Ascending aorta (tissue), 2 donors: ENCODE measurements around the gene MTARC2. TPM values are rescaled to one million over a fixed set of nuclear protein-coding genes. Genes with fewer than 3 reads are reported as not detected.
A peak's percentile ranks its signal among the peaks of the same experiment; 100 is the strongest.

Experiments used
- DNase-seq, 2 donors: peaks; one replicate each; pipeline ENCODE4 v3.0.0-alpha.2; 2019; ENCODE audit warnings: low spot score in 2 of 2
- H3K27ac ChIP-seq, 2 donors: fragments of 200-600 bp; sonication (generic); one replicate each; pipeline ENCODE4 v1.5.1; 2016 to 2017; ENCODE audit warnings: mild to moderate bottlenecking in 1 of 2
- H3K27me3 ChIP-seq: fragments of 200-600 bp; sonication (generic); one replicate; pipeline ENCODE4 v1.5.1; 2017
- H3K36me3 ChIP-seq, 2 donors: fragments of 200-600 bp; sonication (generic); one replicate each; pipeline ENCODE4 v1.5.1; 2016
- H3K4me1 ChIP-seq, 2 donors: fragments of 200-600 bp; sonication (generic); one replicate each; pipeline ENCODE4 v1.5.1; 2016 to 2017; ENCODE audit warnings: mild to moderate bottlenecking in 1 of 2
- H3K4me3 ChIP-seq, 2 donors: fragments of 200-600 bp; sonication (generic); one replicate each; pipeline ENCODE4 v1.5.1; 2016 to 2017; ENCODE audit warnings: mild to moderate bottlenecking in 1 of 2
- H3K9me3 ChIP-seq, 2 donors: fragments of 200-600 bp; sonication (generic); one replicate each; pipeline ENCODE4 v1.5.1; 2016
- intact Hi-C: fragments of 100-400 bp; cut with DNase I; formaldehyde crosslinking; loops from one replicate; pipeline ENCODE4 v1.15.1; 2023
- total RNA-seq: library from RNA; depleted of rRNA; stranded (reverse); fragments of >200 nt; gene quantifications from one replicate; pipeline ENCODE4 v1.1.0, GENCODE V29; 2016
- TF ChIP-seq, protein P1 (sequence below), 3 experiments: fragments of 200-600 bp in 2 of 3; fragments of 450-650 bp in 1 of 3; sonication (generic) in 2 of 3; IDR thresholded peaks; one replicate each; pipeline ENCODE4 v1.5.1; 2016 to 2019; ENCODE audit warnings: antibody characterized with exemption in 3 of 3, mild to moderate bottlenecking in 1 of 3, moderate library complexity in 1 of 3

MTARC2 gene
- total RNA-seq, 1 donor from 2014 or later = 23.7 TPM

DNA sequence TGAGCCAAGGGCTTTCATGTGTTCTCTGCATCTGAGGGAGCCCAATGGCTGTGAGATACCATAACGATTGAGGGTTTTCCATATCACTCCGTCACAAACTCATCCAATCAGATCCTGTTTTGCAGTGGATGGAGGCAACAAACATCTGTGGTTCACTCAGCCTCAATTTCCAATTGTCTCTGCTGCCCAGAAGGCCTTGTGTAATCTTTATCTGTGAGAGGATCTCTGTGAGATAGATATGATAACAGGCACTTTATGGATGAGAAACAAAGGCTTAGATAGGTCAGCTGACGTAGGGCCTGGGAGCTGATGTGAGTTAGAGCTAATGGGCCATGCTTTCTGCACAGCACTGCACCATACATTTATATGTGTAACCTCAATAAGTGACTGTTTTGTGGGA is 35.3 kb downstream of the MTARC2 start:
- no peaks in the 10 kb centered on the region for H3K27me3 ChIP-seq
- no peaks in the 10 kb centered on the region for H3K36me3 ChIP-seq
- intact Hi-C loops = loop anchor here (5.0 kb wide), 1 partner anchor 256 kb away; the partner anchor contains the start of gene MARK1
- TF ChIP-seq, protein P1, sequence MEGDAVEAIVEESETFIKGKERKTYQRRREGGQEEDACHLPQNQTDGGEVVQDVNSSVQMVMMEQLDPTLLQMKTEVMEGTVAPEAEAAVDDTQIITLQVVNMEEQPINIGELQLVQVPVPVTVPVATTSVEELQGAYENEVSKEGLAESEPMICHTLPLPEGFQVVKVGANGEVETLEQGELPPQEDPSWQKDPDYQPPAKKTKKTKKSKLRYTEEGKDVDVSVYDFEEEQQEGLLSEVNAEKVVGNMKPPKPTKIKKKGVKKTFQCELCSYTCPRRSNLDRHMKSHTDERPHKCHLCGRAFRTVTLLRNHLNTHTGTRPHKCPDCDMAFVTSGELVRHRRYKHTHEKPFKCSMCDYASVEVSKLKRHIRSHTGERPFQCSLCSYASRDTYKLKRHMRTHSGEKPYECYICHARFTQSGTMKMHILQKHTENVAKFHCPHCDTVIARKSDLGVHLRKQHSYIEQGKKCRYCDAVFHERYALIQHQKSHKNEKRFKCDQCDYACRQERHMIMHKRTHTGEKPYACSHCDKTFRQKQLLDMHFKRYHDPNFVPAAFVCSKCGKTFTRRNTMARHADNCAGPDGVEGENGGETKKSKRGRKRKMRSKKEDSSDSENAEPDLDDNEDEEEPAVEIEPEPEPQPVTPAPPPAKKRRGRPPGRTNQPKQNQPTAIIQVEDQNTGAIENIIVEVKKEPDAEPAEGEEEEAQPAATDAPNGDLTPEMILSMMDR (IDR thresholded peaks at IDR 0.05) = no peak
- H3K4me3 ChIP-seq = no peak overlapping the region
- no peak overlapping the region for H3K27ac ChIP-seq
- peak in 1 of 2 donors; percentile 37 for DNase-seq
- no peaks in the 10 kb centered on the region for H3K9me3 ChIP-seq
- peaks cover 4 to 16% of the 10 kb centered on the region in 2 donors for H3K4me1 ChIP-seq

DNA sequence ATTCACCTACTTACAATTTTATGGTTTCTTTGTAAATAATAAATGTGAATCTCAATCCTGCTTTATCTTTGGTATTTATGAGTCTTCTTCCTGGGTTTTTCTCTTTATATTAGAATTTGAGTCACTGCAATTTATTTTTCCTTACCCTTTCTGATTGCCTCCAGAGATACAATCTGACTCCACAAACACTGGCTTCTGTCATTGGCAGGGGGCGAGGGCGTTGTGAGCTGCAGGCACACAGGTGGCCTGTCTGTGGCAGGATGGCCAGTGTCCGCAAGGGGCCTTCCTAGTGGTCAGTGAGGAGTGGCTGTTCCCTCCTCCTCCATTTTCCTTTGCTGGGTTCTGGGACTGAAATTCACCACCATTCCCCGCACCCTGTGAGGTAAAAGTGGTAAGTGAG is 36.6 kb downstream of the MTARC2 start:
- DNase-seq = peak in 1 of 2 donors; percentile 16
- intact Hi-C loops = loop anchor here (5.0 kb wide), 2 partner anchors 52 to 257 kb away; partner anchors contain the start of gene MARK1
- Histone ChIP-seq H3K27me3 (no peaks in the 10 kb centered on the region), H3K4me1 (peaks cover 4 to 16% of the 10 kb centered on the region in 2 donors), H3K27ac (no peak overlapping the region), H3K4me3 (no peak overlapping the region), H3K9me3 (no peaks in the 10 kb centered on the region), H3K36me3 (no peaks in the 10 kb centered on the region)
- TF ChIP-seq, protein P1 (IDR thresholded peaks at IDR 0.05) = no peak

DNA sequence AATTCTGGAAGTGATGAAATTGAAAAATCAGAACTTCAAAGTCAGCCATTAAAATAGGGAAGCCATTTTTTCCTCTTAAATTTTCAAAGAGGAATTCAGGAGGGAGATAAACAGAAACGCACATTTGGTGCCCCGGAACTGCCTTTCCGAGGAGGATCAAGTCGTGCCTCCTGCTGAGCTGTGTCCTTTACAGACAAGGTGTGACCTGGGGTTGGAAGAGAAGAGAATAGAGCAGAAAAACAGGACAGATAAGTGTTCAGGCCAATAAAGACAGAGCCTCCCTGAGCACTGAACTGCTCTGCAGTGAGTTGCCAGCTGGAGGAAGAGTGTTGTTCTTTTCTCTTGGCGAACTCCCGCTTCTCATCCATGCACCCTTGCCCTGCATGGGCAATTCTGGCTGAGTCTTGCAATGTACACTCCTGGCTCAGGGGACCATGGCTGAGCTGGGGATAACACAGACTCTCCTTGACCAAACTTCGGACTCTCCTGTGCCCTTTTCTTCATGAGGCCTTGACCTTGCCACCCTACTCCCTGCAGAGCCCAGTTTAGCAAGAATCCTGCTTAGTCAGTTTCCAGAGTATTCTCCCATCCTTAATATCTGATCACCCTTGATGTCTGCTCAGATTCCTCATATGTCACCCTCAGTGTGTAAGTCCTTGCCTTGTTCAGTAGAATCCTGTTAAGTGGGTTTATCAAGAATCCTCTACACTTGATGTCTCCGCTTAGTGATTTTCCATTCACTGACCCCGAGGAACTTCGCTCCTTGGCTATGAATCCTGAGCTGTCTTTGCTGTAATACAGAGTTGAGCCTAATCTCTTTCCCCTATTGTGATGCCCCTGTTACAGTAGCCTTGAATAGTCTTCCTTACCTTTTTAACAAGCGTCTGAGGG is 37.3 kb downstream of the MTARC2 start:
- TF ChIP-seq, protein P1 (IDR thresholded peaks at IDR 0.05) = no peak
- Histone ChIP-seq H3K36me3 (no peaks in the 10 kb centered on the region), H3K9me3 (no peaks in the 10 kb centered on the region), H3K4me3 (peak overlapping the region in 1 of 2 donors; percentile 78), H3K27me3 (no peaks in the 10 kb centered on the region), H3K4me1 (peaks cover 4 to 16% of the 10 kb centered on the region in 2 donors), H3K27ac (peak overlapping the region; percentile 73 to 77)
- DNase-seq = peak in 1 of 2 donors; percentile 55
- intact Hi-C loops = loop anchor here (5.0 kb wide), 1 partner anchor 53 kb away; no protein-coding TSS in a partner anchor

DNA sequence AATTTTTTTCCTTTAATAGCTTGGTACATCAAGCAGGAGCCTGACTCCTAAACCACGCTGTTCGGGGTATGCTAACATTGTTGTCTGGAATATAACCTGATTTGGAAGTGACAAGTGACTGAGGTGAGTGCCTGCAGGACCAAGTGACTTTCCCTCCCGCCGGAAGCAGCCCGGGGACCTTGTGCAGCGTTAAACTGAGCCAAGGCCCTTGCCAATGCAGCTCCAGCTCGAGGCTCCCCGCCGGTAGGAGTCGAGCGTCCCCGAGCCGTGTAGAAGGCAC is 37.9 kb downstream of the MTARC2 start:
- H3K27me3 ChIP-seq = no peaks in the 10 kb centered on the region
- peaks cover 4 to 16% of the 10 kb centered on the region in 2 donors for H3K4me1 ChIP-seq
- no peaks in the 10 kb centered on the region for H3K36me3 ChIP-seq
- peak in 1 of 2 donors; percentile 68 for DNase-seq
- no peaks in the 10 kb centered on the region for H3K9me3 ChIP-seq
- peak overlapping the region; percentile 73 to 77 for H3K27ac ChIP-seq
- H3K4me3 ChIP-seq = peak overlapping the region; percentile 78
- intact Hi-C loops = loop anchor here (5.0 kb wide), 1 partner anchor 54 kb away; no protein-coding TSS in a partner anchor
- TF ChIP-seq, protein P1 (IDR thresholded peaks at IDR 0.05) = peak in 1 of 3 experiments; percentile 2

DNA sequence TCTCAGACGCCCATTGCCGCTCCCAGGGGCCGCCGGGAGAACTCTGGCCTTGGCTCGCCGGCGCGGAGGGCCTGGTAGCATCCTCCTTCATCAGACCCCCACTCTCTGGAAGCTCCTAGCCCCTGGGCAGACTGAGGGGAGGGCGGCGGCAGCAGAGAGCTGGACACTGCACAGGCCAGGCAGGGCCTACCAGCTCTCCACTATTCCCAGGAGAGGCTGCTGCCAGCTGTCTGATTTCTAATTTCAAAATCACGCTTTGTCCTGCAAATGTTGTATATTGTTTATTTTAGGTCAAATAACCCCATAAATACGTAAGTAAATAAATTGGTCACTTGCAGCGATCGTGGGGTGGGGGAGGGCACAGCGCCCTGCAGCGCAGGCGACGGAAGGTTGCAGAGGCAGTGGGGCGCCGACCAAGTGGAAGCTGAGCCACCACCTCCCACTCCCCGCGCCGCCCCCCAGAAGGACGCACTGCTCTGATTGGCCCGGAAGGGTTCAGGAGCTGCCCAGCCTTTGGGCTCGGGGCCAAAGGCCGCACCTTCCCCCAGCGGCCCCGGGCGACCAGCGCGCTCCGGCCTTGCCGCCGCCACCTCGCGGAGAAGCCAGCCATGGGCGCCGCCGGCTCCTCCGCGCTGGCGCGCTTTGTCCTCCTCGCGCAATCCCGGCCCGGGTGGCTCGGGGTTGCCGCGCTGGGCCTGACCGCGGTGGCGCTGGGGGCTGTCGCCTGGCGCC is 38.4 kb downstream of the MTARC2 start, which contains the start of gene MTARC1:
Gene MTARC1, plus strand, starts transcription at position 577 of the 732 bp plus-strand sequence. Its CDS starts 32 bp downstream, at position 609.
- TF ChIP-seq, protein P1 (IDR thresholded peaks at IDR 0.05) = peak in 1 of 3 experiments; percentile 5
- Histone ChIP-seq H3K9me3 (no peaks in the 10 kb centered on the region), H3K27me3 (no peaks in the 10 kb centered on the region), H3K36me3 (no peaks in the 10 kb centered on the region), H3K4me1 (peaks cover 7 to 18% of the 10 kb centered on the region in 2 donors), H3K4me3 (peak within 1 kb of the TSS; percentile 78), H3K27ac (peak within 1 kb of the TSS; percentile 73 to 77)
- peak in 1 of 2 donors; percentile 81 for DNase-seq
- intact Hi-C loops = loop anchor here (5.0 kb wide), 1 partner anchor 54 kb away; no protein-coding TSS in a partner anchor
